CD4-positive, alpha-beta T cell treated with Interleukin-4 for 1 hour (primary cell): Measurements from ENCODE around the gene GIMAP7.
"Not testable (repeated sequence)": the region's sequence is repeated elsewhere in the genome, so short reads cannot be mapped to it uniquely, and the experiment has no call there.

Experiments used
- DNase-seq, 2 donors: peaks; one replicate each; pipeline ENCODE4 v3.0.0-alpha.2; 2020 to 2022

Gene GIMAP7

DNA sequence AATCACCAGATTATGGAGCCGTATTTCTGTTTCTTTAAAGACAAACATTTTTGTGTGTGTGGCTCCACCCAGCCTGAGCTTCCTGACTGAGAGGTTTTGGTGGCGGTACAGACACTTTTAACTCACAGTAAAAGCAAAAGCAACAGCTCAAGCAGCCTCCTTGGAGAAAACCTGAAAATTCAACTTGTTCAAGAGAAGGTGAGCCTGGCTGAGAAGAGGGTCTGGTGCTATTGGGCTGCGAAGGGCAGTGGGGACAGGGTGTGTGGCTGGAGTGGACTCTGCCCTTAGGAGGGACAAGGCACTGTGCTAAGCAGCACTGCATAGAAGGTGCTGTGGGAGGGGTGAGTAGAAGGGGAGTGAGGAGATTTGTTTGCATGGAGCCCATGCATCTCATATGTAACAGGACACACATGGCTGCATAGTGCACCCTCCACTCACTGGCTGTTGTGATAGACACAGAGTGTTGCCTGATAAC is at the start of gene GIMAP7:
TSS of gene GIMAP7 (plus strand) at position 125 of the 475 bp plus-strand sequence. CDS start 5,103 bp downstream, outside the sequence.
- peak; percentile 63 to 80 for DNase-seq

GRCh38 chr7:150464962-150465361 is 49.7 kb upstream of the GIMAP7 start:
- no peak for DNase-seq

DNA sequence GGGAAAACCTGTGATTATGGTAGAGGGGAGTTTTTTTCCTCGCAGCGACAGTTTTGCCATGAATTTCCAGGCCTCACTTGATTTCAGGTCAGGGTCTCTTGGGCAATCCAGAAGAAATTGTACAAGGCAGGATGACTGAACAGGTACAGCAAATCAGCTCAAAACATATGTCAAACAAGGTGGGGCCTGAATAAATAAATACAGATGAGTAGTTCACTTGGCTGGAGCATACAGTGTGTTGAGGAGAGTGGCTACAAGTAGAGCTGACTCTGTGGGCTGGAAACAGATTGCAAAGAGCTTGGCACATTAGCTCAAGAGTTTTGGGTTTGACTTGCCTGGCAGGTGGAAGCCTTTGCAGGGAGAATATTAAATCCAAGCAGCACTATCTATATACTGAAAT is 49.3 kb upstream of the GIMAP7 start:
- no peak for DNase-seq

GRCh38 chr7:150466477-150466876 is 48.2 kb upstream of the GIMAP7 start:
- no peak for DNase-seq

DNA sequence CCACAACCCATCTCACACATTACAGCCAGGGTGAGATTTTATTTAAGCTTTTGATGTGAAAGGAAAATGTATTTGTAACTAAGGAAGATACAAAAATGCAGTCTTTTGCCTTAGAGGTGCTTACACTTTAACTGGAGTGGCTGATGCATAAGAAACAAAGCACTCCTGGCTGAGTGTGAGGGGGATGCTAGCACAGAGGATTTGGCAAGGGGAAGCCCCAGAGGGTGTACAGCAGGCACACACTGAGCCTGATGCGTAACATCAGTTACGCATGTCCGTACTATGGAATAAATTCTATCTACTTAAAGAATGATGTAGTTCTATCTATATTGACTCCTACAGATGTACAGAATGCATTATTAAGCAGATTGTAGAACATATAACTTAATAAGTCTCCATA is 46.4 kb upstream of the GIMAP7 start:
- no peak for DNase-seq

GRCh38 chr7:150471886-150472285 is 42.8 kb upstream of the GIMAP7 start:
- no peak for DNase-seq

DNA sequence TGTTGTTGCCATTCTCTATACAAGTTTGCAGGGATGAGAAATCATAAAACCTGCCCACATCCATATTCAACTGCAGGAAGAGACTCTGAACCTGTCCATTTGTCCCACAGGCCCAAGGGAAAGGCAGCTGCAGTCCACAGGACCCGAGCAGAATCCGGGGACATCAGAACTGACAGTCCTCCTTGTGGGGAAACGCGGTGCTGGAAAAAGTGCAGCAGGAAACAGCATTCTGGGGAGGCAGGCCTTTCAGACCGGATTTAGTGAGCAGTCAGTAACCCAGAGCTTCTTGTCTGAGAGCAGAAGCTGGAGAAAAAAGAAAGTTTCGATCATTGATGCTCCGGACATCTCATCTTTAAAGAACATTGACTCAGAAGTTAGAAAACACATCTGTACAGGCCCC is 40.8 kb upstream of the GIMAP7 start:
- no peak for DNase-seq

GRCh38 chr7:150476285-150476684 is 38.4 kb upstream of the GIMAP7 start:
- peak in 1 of 2 donors; percentile 42 for DNase-seq

GRCh38 chr7:150476819-150477631 is 37.6 kb upstream of the GIMAP7 start:
- peak in 1 of 2 donors; percentile 56 for DNase-seq

- DNase-seq: peak; percentile 82 to 87
Measured at GRCh38 chr7:150479023-150479716, 35.5 kb upstream of the GIMAP7 start.

DNA sequence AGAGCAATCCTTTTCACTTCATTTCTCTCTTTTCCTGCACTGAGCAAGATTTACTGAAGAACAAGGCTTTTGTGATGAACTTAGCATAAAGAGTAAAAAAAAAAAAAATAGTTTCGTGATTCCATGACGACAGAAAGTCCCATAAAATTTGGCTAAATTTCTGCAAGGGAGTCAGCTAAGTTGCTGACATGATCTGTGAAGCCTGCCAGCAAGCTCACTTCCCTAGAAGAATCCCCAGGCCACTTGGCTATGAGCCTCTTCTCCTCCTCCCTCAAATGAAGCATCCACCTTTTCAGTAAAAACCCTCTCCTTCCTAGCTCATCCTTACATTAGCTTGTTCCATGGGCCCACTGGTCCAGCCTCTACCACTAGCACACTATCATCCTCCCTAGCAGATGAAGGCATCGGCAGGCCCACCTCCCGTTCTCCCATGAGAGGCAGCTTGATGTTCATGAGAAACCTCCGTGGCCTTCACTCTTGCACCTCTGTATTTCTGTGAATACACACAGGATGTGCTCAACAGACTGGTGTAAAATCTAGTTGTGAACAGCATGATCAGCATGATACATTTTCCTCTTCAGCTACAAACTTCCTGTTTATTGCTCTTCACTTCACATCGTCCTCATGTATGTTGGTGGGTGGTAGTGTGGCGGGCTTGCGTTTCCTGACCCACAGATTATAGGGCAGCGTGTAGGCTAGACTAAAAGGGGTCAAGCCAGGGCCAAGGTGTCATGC is 33.3 kb upstream of the GIMAP7 start:
- DNase-seq: peak; percentile 63 to 83

- DNase-seq: no peak
Measured at GRCh38 chr7:150481922-150482321, 32.8 kb upstream of the GIMAP7 start.

- peak in 1 of 2 donors; percentile 42 for DNase-seq
Measured at GRCh38 chr7:150483514-150483913, 31.2 kb upstream of the GIMAP7 start.

DNA sequence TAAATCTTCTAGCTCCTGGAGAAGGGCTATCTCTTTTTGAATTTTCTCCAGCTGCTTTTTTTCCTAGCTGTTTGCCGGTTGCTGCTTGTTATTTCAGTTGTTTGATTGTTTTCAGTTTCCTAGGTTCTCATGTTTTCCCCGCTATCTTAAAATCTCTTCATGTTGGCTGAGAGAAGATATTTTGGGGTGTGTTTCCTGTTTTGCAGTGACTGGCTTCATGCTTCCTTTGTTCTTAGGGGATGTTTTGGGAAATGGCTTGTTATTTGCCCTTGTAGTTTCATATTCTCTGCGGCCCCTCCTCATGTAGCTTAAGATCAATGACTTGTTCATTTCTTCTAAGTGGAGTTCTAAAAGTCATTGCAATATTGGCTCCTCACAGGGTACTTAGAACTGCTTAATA is 30.6 kb upstream of the GIMAP7 start:
- DNase-seq: peak; percentile 57 to 87

DNA sequence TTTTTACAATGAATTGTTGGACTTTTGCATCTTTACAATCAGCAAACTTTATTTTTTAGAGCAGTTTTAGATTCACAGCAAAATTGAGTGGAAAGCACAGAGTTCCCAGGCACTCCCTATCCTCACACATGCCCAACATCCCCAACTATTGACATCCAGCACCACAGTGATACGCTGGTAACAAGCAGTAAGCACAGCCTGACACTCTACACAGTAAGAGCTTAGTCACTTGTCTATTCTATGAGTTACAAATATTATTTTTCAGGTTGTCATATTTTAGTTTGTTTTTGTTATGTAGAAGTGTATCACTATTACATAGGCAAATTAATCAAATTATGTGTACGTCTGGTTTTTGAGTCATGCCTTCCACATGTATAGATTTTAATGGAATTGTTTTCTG is 27.0 kb upstream of the GIMAP7 start:
- DNase-seq: no peak

GRCh38 chr7:150489782-150490181 is 24.9 kb upstream of the GIMAP7 start:
- no peak for DNase-seq

- not testable (repeated sequence) for DNase-seq
Measured at GRCh38 chr7:150493442-150493841, 21.2 kb upstream of the GIMAP7 start.

DNA sequence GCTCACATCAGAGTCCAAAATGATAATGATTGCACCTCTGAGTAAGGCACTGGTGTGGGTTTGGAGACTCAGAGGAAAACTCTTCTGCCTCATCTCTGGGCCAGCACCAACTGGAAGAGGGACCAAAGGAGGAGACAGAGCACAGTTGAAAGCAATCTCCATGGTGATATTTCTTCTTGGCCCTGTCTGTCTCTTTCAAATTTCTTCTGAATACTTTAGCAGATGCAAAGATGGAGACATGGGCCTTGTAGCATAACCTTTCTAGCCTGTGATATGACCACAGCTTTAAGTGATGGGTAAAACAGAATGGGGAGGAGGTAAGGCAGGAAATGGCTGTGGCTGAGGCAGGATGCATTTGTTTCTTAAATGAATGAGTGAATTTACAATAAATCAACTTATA is 12.2 kb upstream of the GIMAP7 start:
- peak; percentile 35 to 77 for DNase-seq

DNA sequence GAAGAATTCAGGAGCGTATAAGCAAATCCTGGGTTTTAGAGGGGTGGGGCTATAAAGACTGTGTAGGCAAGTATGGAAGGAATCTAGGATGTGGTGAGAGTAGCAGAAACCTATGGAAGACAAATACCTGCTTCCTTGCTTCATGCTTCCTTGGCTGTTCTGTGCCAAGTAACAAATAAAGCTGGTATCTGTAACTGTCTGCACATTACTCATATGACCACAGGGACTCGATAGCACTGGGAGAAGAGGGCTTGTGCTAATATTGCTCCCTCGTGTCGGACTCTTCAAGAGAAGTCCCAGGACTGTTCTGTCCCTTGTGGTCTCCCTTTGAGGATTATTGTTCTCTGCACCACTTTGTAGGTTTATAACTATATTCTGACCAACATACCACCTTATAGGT is 11.5 kb upstream of the GIMAP7 start:
- DNase-seq: no peak

DNA sequence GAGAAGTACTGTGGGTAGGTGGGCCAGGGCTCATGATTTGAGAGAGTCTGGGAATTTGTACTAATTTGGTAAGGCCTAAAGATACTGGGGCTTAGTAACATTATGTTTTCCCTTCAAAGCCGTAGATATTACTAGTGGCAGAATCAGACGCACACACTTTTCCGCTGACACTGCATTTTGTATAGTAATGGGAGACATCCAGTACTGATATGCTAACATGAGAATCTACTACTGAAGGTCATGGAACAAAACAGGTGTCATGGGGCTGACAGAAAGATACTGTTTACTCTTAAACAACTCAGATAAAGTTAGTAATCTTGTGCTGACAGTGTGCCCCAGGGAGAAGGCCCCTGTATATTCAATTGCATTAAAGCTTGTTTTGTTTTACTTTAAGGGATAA is 11.1 kb upstream of the GIMAP7 start:
- no peak for DNase-seq

- peak; percentile 46 to 59 for DNase-seq
Measured at GRCh38 chr7:150507947-150508602, 6.6 kb upstream of the GIMAP7 start.

DNA sequence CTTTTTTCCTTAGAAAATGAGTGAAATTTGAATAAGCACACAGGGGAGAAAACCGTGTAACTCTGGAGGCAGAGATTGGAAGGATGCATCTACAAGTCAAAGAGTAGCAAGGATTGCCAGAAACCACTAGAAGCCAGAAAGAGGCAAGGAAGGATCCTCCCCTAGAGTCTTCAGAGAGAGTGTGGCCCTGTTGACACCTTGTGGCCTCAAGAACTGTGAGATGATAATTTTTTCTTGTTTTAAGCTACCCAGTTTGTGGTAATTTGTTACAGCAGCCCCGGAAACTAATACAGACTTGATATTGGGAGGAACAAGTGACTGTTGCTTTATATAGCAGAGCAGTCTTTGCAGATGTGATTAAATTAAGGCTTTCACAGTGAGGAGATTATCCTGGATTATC is 3.6 kb upstream of the GIMAP7 start:
- no peak for DNase-seq

GRCh38 chr7:150513758-150514157 is 914 bp upstream of the GIMAP7 start:
- no peak for DNase-seq
